ENCODE measurements around the gene ABCC2.

- no peak for TF ChIP-seq CTCF (IDR thresholded peaks at IDR 0.05)
- no peak for TF ChIP-seq POLR2A (IDR thresholded peaks at IDR 0.05)
- no peak for TF ChIP-seq POLR2AphosphoS5 (IDR thresholded peaks at IDR 0.05)
Observed at GRCh38 chr10:99779335-99779734, 3.1 kb upstream of the ABCC2 start.
